ENCODE results near the gene AVP.

GRCh38 chr20:3044336-3044965 lies 40.1 kb downstream of the AVP start:
- TF ChIP-seq CTCF (IDR thresholded peaks at IDR 0.05), result no peak
- TF ChIP-seq POLR2AphosphoS5 (IDR thresholded peaks at IDR 0.05), result no peak
- TF ChIP-seq POLR2A (IDR thresholded peaks at IDR 0.05), result no peak

Measured in prostate gland (tissue), 2 donors.